OCI-LY1 (cell line): ENCODE measurements around the gene FYCO1.

ENCODE experiments used
- H2AFZ ChIP-seq: fragments of 200-600 bp; sonication (generic), shearing (Covaris generic); 2 replicates; pipeline ENCODE4 v1.6.0; 2014; ENCODE audit warnings: antibody characterized with exemption, mild to moderate bottlenecking, low read length
- H3F3A ChIP-seq: fragments of 200-600 bp; sonication (generic), shearing (Covaris generic); 2 replicates; pipeline ENCODE4 v1.6.0; 2014; ENCODE audit warnings: mild to moderate bottlenecking, antibody characterized with exemption, low read length, moderate library complexity; ENCODE audit not compliant: insufficient read depth
- H3K27ac ChIP-seq: fragments of 200-600 bp; sonication (generic); 2 replicates; pipeline ENCODE4 v1.5.1; 2014; ENCODE audit warnings: low read length, mixed run types, mild to moderate bottlenecking, low read depth; ENCODE audit not compliant: poor library complexity, severe bottlenecking
- H3K27me3 ChIP-seq: fragments of 200-600 bp; sonication (generic); 2 replicates; pipeline ENCODE4 v1.6.0; 2014; ENCODE audit warnings: antibody characterized with exemption, mild to moderate bottlenecking, low read length, moderate library complexity; ENCODE audit not compliant: insufficient read depth
- H3K36me3 ChIP-seq: fragments of 200-600 bp; sonication (generic); 2 replicates; pipeline ENCODE4 v1.6.1; 2014; ENCODE audit warnings: mild to moderate bottlenecking, antibody characterized with exemption, low read length, moderate library complexity, mixed read lengths; ENCODE audit not compliant: insufficient read depth
- H3K4me1 ChIP-seq: fragments of 200-600 bp; sonication (generic); 2 replicates; pipeline ENCODE4 v1.5.1; 2014; ENCODE audit warnings: mild to moderate bottlenecking, low read length, moderate library complexity; ENCODE audit not compliant: insufficient read depth, severe bottlenecking
- H3K4me2 ChIP-seq: fragments of 200-600 bp; sonication (generic), shearing (Covaris generic); 2 replicates; pipeline ENCODE4 v1.6.1; 2014; ENCODE audit warnings: low read length
- H3K4me3 ChIP-seq: fragments of 200-600 bp; sonication (generic); 2 replicates; pipeline ENCODE4 v1.5.1; 2014; ENCODE audit warnings: low read length, low read depth, mild to moderate bottlenecking, mixed read lengths; ENCODE audit not compliant: poor library complexity, severe bottlenecking
- H3K79me2 ChIP-seq: fragments of 200-600 bp; shearing (Covaris generic); 2 replicates; pipeline ENCODE4 v1.6.1; 2016; ENCODE audit warnings: mixed run types, low read length, mixed read lengths; ENCODE audit not compliant: insufficient read depth
- H3K9ac ChIP-seq: fragments of 200-600 bp; sonication (generic), shearing (Covaris generic); 2 replicates; pipeline ENCODE4 v1.6.1; 2014; ENCODE audit warnings: mild to moderate bottlenecking, low read length, mixed read lengths
- H3K9me2 ChIP-seq: fragments of 200-600 bp; sonication (generic), shearing (Covaris generic); 2 replicates; pipeline ENCODE4 v1.6.1; 2014; ENCODE audit warnings: low read depth, mild to moderate bottlenecking, low read length, mixed read lengths
- H3K9me3 ChIP-seq: fragments of 200-600 bp; shearing (Covaris generic); 2 replicates; pipeline ENCODE4 v1.6.1; 2014; ENCODE audit warnings: low read length, mixed read lengths
- H4K20me1 ChIP-seq: fragments of 200-600 bp; sonication (generic), shearing (Covaris generic); 2 replicates; pipeline ENCODE4 v1.6.0; 2016; ENCODE audit warnings: mild to moderate bottlenecking, low read length; ENCODE audit not compliant: insufficient read depth
- EZH2 ChIP-seq: fragments of 200-600 bp; sonication (generic), shearing (Covaris generic); IDR thresholded peaks from 2 replicates; pipeline ENCODE4 v1.8.0; 2017; ENCODE audit warnings: borderline replicate concordance, mixed run types, mild to moderate bottlenecking, antibody characterized with exemption, low read length, moderate library complexity, mixed read lengths
- TF ChIP-seq, protein P1 (sequence below): fragments of 200-600 bp; sonication (generic), shearing (Covaris generic); IDR thresholded peaks from 2 replicates; pipeline ENCODE4 v1.5.1; 2017; ENCODE audit warnings: mild to moderate bottlenecking, antibody characterized with exemption, low read length, moderate library complexity, mixed read lengths

The FYCO1 gene

DNA sequence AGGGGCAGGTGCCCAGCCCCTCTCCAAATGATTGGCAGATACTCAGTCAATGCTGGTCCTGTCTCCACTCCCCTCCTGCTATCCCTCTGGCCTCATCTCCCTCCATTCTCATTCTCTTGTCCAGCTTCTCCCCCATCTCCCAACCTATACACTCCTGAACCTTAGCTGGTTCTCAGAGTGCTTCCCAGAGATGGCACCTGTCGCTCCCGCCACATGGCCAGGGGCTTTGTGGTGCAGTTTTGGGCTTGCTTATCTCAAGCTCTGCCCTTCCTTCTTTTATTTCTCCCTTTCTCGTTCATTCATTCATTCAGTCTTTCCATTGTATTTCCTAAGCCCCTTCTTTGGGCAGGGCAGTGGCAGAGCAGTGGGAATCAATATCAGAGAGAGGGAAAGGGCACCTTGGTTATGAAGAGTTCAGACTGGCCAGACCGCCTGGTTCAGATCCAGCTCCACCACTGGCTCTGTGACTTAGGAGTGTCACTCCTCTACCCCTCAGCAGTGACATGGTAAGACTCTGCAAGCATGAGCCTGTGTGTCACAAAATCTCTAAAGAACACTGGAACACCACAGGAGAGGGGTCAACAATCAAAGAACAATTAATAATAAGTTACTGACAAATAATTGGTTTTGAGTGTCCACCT, 72.6 kb downstream of the FYCO1 start:
- no peaks in the 10 kb centered on the region for H3K79me2 ChIP-seq
- peaks cover 41% of the 10 kb centered on the region; the same call in 1 of the 2 replicates for H3K36me3 ChIP-seq
- H3K9me2 ChIP-seq, result no peaks in the 10 kb centered on the region
- H3K4me2 ChIP-seq, result no peak overlapping the region
- H3K4me1 ChIP-seq, result no peaks in the 10 kb centered on the region
- no peaks in the 10 kb centered on the region for H4K20me1 ChIP-seq
- no peaks in the 10 kb centered on the region for H3K9me3 ChIP-seq
- no peaks in the 10 kb centered on the region for H3F3A ChIP-seq
- H3K4me3 ChIP-seq, result no peak overlapping the region
- no peaks in the 10 kb centered on the region for H3K27me3 ChIP-seq
- H3K27ac ChIP-seq, result no peak overlapping the region
- TF ChIP-seq, protein P1, sequence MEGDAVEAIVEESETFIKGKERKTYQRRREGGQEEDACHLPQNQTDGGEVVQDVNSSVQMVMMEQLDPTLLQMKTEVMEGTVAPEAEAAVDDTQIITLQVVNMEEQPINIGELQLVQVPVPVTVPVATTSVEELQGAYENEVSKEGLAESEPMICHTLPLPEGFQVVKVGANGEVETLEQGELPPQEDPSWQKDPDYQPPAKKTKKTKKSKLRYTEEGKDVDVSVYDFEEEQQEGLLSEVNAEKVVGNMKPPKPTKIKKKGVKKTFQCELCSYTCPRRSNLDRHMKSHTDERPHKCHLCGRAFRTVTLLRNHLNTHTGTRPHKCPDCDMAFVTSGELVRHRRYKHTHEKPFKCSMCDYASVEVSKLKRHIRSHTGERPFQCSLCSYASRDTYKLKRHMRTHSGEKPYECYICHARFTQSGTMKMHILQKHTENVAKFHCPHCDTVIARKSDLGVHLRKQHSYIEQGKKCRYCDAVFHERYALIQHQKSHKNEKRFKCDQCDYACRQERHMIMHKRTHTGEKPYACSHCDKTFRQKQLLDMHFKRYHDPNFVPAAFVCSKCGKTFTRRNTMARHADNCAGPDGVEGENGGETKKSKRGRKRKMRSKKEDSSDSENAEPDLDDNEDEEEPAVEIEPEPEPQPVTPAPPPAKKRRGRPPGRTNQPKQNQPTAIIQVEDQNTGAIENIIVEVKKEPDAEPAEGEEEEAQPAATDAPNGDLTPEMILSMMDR, result no peak
- no peak for TF ChIP-seq EZH2
- no peak overlapping the region for H2AFZ ChIP-seq
- H3K9ac ChIP-seq, result no peak overlapping the region

DNA sequence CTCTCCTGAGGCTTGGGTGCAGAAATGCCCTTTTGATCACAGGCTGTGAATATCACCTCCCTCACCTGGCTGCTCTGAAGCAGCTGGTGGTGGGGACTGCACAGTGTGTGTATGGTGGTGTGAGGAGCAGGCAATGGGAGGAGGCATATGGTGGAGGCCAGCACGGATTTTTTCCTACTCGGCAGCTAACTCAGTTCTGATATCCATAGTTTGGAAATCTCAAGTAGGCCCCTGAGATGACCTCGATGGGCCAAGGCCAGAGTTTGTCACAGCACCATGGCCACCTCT, 73.6 kb downstream of the FYCO1 start:
- Histone ChIP-seq H3K9me3 (no peaks in the 10 kb centered on the region), H3K4me1 (no peaks in the 10 kb centered on the region), H3K36me3 (peaks cover 31% of the 10 kb centered on the region; the same call in 1 of the 2 replicates), H3K79me2 (no peaks in the 10 kb centered on the region), H3F3A (no peaks in the 10 kb centered on the region), H4K20me1 (no peaks in the 10 kb centered on the region), H3K27me3 (no peaks in the 10 kb centered on the region), H3K9me2 (no peaks in the 10 kb centered on the region), H2AFZ (no peak overlapping the region), H3K4me2 (no peak overlapping the region), H3K9ac (no peak overlapping the region), H3K27ac (no peak overlapping the region), H3K4me3 (no peak overlapping the region)
- TF ChIP-seq, protein P1, result no peak
- no peak for TF ChIP-seq EZH2

DNA sequence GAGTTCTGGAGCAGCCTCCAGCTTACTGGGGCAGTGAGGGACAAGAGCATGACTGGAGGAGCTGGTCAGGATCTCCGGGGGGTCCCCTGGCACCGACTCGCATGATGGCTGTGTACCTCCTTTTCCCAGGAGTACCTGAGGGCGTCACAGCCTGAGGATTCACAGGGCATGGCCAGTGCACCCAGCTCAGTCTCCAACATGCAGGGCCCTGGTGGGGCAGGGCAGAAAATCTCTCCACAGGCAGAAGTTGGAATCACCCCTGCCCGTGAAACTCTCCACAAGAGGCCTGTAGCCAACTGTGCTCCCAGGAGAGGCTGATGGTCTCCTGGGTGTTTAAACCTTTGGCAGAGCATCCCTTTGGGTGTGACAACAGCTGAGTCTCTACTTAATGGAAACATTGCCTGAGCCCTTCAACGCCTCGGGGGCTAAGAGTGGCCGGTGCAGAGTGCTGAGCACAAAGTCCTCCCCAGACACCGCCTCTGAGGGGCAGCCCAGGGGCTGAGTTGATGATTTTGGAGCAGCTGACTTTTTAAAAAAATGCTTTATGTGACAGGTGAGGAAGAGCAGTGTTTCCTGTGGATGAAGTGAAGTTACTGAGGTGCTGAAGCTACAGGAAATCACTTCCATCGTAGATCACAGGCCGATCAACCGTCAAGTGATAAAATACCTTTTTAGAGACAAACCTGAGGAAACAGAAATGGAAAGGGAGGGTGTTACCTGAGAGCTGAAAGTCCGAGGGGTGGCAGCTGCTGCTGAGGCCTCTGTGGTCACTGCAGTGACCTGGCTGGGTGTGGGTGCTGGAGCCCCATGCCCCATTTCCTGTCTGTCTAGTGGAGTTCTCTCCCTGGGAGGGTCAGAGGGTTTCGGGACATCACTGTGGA, 74.2 kb downstream of the FYCO1 start:
- TF ChIP-seq, protein P1, result no peak
- TF ChIP-seq EZH2, result no peak
- H3K9me2 ChIP-seq, result no peaks in the 10 kb centered on the region
- no peaks in the 10 kb centered on the region for H3F3A ChIP-seq
- no peak overlapping the region for H3K4me3 ChIP-seq
- H4K20me1 ChIP-seq, result no peaks in the 10 kb centered on the region
- H2AFZ ChIP-seq, result no peak overlapping the region
- H3K4me2 ChIP-seq, result no peak overlapping the region
- H3K27ac ChIP-seq, result no peak overlapping the region
- H3K9me3 ChIP-seq, result no peaks in the 10 kb centered on the region
- H3K9ac ChIP-seq, result no peak overlapping the region
- H3K27me3 ChIP-seq, result no peaks in the 10 kb centered on the region
- H3K36me3 ChIP-seq, result peaks cover 29% of the 10 kb centered on the region; the same call in 1 of the 2 replicates
- H3K79me2 ChIP-seq, result no peaks in the 10 kb centered on the region
- no peaks in the 10 kb centered on the region for H3K4me1 ChIP-seq
